ENCODE measurements around the gene PELI1. TPM values are rescaled to one million over a fixed set of nuclear protein-coding genes. Genes with fewer than 3 reads are reported as not detected.

PELI1 gene
- 11.1 and 14.1 TPM in 2 replicates for total RNA-seq

GRCh38 chr2:64144057-64145013 is at the start of gene PELI1:
Gene PELI1 (minus strand): TSS chr2:64144420. CDS start chr2:64108310, 36,110 bp downstream.

Other genes with a start within 250 kb of the PELI1 start
- gene VPS54, start 125.0 kb downstream of the PELI1 start, total RNA-seq: 19.7 and 21.8 TPM in 2 replicates